Skeletal muscle tissue (tissue), 4 donors: ENCODE measurements around the gene ASCL2. TPM values are rescaled to one million over a fixed set of nuclear protein-coding genes. Genes with fewer than 3 reads are reported as not detected.

Experiments
- H3K27ac ChIP-seq: one replicate; pipeline ENCODE4 v1.7.0; 2013; ENCODE audit warnings: mild to moderate bottlenecking, low read depth, low read length, inconsistent platforms
- H3K27me3 ChIP-seq, 3 donors: one replicate each; pipeline ENCODE4 v1.7.0; 2013; ENCODE audit warnings: low read length in 3 of 3; ENCODE audit not compliant: control insufficient read depth in 3 of 3, insufficient read depth in 3 of 3
- H3K36me3 ChIP-seq, 3 donors: one replicate each; pipeline ENCODE4 v1.7.0; 2013; ENCODE audit warnings: low read length in 3 of 3; ENCODE audit not compliant: control insufficient read depth in 3 of 3, insufficient read depth in 3 of 3
- H3K4me1 ChIP-seq, 3 donors: one replicate each; pipeline ENCODE4 v1.7.0; 2013; ENCODE audit warnings: low read length in 3 of 3, mild to moderate bottlenecking in 3 of 3; ENCODE audit not compliant: control insufficient read depth in 3 of 3, insufficient read depth in 3 of 3
- H3K4me3 ChIP-seq, 3 donors: one replicate each; pipeline ENCODE4 v1.7.0; 2013; ENCODE audit warnings: low read length in 3 of 3
- H3K9ac ChIP-seq, 3 donors: one replicate each; pipeline ENCODE4 v1.7.0; 2013; ENCODE audit warnings: low read length in 3 of 3, mild to moderate bottlenecking in 3 of 3, moderate library complexity in 2 of 3, low read depth in 1 of 3
- H3K9me3 ChIP-seq, 3 donors: one replicate each; pipeline ENCODE4 v1.7.0; 2013; ENCODE audit warnings: low read length in 3 of 3; ENCODE audit not compliant: control insufficient read depth in 3 of 3
- total RNA-seq: library from RNA; depleted of rRNA; stranded (reverse); fragments of >200 nt; gene quantifications from one replicate; pipeline ENCODE4 v1.2.3, GENCODE V29; 2014
- donor health status: Osteomylitis.

The ASCL2 gene
- total RNA-seq, 1 donor from 2014 or later: not detected

GRCh38 chr11:2314525-2315394, 44.4 kb upstream of the ASCL2 start:
- H3K27me3 ChIP-seq: no peaks in the 10 kb centered on the region
- H3K4me1 ChIP-seq: peaks cover 4 to 14% (median 11%) of the 10 kb centered on the region in 3 donors
- no peak overlapping the region for H3K4me3 ChIP-seq
- H3K9me3 ChIP-seq: peaks cover 2 to 3% (median 2%) of the 10 kb centered on the region in 3 donors
- no peaks in the 10 kb centered on the region for H3K36me3 ChIP-seq
- peak overlapping the region; percentile 23 for H3K27ac ChIP-seq
- H3K9ac ChIP-seq: peak overlapping the region in 2 of 3 donors; percentile 20 to 40

GRCh38 chr11:2314136-2314524, 43.7 kb upstream of the ASCL2 start:
- no peaks in the 10 kb centered on the region for H3K27me3 ChIP-seq
- H3K9ac ChIP-seq: peak overlapping the region in 1 of 3 donors; percentile 40
- peak overlapping the region; percentile 23 for H3K27ac ChIP-seq
- H3K36me3 ChIP-seq: no peaks in the 10 kb centered on the region
- peaks cover 4 to 14% (median 11%) of the 10 kb centered on the region in 3 donors for H3K4me1 ChIP-seq
- no peak overlapping the region for H3K4me3 ChIP-seq
- peaks cover 2 to 3% (median 2%) of the 10 kb centered on the region in 3 donors for H3K9me3 ChIP-seq

- Histone ChIP-seq H3K4me1 (peaks cover 4 to 14% (median 11%) of the 10 kb centered on the region in 3 donors), H3K4me3 (no peak overlapping the region), H3K9me3 (peaks cover 2 to 3% (median 2%) of the 10 kb centered on the region in 3 donors), H3K27me3 (no peaks in the 10 kb centered on the region), H3K36me3 (no peaks in the 10 kb centered on the region), H3K27ac (no peak overlapping the region), H3K9ac (no peak overlapping the region)
Observed at GRCh38 chr11:2313051-2313951, 42.9 kb upstream of the ASCL2 start.

DNA sequence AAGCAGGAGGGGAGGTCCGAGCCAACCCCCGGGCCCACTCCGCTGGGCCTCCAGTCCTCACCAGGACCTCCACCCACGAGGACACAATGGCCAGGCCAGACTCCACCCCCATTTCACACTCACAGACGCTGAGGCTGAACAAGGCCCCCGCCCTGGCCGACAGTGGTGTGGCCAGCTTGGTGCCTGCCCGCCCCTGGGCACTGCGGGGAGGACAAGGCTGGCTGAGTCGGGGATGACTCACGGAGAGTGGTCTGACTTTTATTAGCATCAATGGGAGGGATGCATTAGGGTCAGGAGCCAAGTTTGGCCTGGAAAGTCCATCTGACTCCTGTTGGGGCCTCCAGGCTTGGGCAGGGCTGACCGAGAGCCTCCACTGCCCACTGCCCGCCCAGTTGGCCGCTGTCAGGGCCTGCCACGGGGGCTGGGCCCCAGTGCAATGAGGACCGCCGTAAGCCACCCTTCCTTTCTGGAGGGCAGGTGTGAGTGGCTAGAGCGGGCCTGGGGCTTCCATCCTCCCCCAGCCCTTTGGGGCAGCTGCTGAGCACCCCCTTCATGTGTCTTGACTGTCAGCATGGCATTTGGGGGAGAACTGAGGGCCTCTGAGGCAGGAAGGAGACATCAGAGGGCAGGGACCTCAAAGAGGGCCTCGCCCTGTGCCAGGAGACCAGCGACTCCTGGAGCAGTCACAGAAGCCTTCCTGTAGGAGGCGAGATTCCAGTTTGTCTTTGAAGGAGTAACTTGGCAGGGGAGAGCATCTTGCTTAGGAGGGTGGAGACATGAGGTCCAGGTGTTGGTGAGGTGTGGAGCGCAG, 42.0 kb upstream of the ASCL2 start:
- Histone ChIP-seq H3K4me3 (no peak overlapping the region), H3K27ac (no peak overlapping the region), H3K9ac (peak overlapping the region in 1 of 3 donors; percentile 16), H3K9me3 (no peaks in the 10 kb centered on the region), H3K4me1 (peaks cover 4 to 14% (median 12%) of the 10 kb centered on the region in 3 donors), H3K27me3 (no peaks in the 10 kb centered on the region), H3K36me3 (no peaks in the 10 kb centered on the region)

DNA sequence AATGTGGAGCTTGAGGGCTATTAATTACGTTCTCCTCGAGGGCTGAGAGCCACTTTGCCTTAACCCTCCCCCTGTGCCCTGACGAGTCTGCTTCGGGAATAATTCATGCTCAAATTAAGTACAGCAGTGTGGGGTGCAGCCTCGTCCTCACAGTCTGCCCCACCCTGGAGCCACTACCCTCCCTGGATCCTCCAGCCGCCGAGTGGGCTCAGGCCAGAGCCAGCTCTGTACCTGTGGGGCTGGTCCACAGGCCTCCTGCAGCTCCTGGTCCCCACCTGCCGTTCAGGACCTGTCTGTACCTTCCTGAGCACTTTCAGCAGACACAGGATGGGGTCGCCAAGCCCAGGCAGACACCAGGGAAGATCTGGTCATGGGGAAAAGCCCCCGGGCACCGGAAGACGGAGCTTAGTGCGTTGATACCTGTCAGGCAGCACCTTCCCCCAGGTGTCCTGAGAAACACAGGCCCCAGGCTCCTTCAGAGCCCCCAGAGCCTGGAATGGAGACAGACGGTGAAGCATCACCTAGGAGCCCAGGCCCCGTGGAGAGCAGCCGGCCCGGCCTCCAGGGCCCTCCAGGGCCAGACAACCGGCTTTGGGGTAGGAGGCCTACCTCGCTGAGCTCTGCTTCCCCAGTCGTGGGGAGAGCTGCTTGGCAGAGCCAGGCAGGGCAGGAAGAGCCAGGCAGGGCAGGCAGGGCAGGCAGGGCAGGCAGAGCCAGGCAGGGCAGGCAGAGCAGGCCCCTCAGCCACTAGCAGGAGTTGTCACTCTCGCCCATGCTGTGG, 41.2 kb upstream of the ASCL2 start:
- H3K9ac ChIP-seq: peak overlapping the region in 1 of 3 donors; percentile 16
- H3K27ac ChIP-seq: no peak overlapping the region
- H3K4me1 ChIP-seq: peaks cover 4 to 19% (median 19%) of the 10 kb centered on the region in 3 donors
- H3K9me3 ChIP-seq: no peaks in the 10 kb centered on the region
- no peak overlapping the region for H3K4me3 ChIP-seq
- no peaks in the 10 kb centered on the region for H3K27me3 ChIP-seq
- H3K36me3 ChIP-seq: no peaks in the 10 kb centered on the region

GRCh38 chr11:2310786-2311352, 40.5 kb upstream of the ASCL2 start:
- Histone ChIP-seq H3K27ac (no peak overlapping the region), H3K9ac (no peak overlapping the region)

DNA sequence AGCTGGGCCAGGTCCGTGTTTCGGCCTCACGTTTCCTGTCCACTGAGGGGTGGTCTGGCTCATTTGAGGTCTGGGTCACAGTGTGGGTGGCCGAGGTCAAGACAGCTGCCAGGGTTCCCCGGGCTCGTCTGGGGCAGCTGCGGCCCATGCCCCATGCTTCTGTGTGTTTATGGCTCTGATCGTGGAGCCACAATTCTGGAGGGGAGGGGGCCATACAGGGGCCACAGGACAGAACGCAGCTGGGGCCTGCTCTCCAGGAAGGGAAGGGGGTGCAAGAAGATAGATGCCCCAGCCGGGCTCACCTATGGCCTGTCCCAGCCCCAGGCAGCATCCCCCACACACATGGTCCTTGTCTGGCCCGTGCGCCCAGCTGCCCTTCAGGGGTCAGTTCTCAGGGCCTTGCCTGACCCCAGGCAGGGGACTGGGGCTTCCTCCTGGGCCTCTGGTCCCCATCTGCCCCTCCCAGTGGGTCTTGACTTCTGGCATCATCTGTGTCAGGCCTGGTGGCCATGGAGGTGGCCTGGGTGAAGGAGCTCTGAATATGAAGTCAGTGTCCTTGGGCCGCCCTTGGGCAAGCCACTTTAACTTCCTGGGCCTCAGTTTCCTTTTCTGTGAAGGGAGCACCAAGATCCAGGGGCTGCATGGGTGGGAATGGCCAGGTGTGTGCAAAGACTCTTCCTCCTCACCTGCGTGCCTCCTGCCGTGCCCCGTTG, 39.8 kb upstream of the ASCL2 start:
- no peaks in the 10 kb centered on the region for H3K9me3 ChIP-seq
- H3K27ac ChIP-seq: no peak overlapping the region
- H3K9ac ChIP-seq: no peak overlapping the region
- H3K27me3 ChIP-seq: no peaks in the 10 kb centered on the region
- H3K4me3 ChIP-seq: no peak overlapping the region
- H3K36me3 ChIP-seq: no peaks in the 10 kb centered on the region
- peaks cover 13 to 30% (median 28%) of the 10 kb centered on the region in 3 donors for H3K4me1 ChIP-seq

More at GRCh38 chr11:2310786-2311352, 40.5 kb upstream of the ASCL2 start:
- H3K4me3 ChIP-seq: no peak overlapping the region
- H3K27me3 ChIP-seq: no peaks in the 10 kb centered on the region
- no peaks in the 10 kb centered on the region for H3K36me3 ChIP-seq
- peaks cover 7 to 25% (median 24%) of the 10 kb centered on the region in 3 donors for H3K4me1 ChIP-seq
- H3K9me3 ChIP-seq: no peaks in the 10 kb centered on the region

DNA sequence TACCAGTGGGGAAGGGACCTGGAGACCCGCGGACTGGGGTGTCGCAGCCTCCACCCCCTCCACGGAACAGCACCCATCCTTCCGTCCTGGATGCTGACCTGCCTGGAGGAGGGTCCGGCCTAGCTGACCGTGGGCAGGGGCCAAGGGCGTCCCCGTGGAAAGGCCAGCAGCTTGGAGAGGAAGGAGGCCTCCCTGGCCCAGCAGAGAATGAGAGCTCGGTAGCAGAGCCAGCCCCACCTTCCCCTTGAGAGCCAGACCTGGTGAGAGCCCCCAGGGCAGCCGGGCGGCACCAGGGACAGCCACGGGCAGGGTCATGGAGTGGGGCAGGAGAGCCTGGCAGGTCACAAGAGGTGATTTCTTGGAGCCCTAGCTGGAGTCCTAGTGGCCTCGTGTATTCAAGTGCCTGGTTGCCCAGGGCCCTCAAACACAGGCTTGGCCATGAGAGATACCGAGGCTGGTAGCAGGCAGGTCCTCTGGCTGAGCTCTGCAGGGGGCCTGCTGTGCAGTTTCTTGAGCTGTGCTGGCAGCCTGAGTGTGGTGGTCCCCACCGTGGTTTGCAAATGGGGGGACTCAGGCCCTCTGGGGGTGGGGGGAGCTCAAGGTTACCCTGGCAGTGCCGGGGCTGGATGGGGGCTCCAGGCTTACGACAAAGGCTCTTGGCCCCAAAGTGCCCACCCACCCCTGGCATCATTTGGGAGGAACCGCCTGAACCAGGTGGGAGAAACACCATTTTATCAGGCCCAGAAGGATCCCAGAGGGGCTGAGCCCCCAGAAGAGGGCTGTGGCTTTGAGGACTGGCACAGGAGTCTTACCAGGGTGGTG, 39.1 kb upstream of the ASCL2 start:
- Histone ChIP-seq H3K27ac (no peak overlapping the region), H3K4me3 (no peak overlapping the region), H3K27me3 (no peaks in the 10 kb centered on the region), H3K9ac (no peak overlapping the region), H3K36me3 (no peaks in the 10 kb centered on the region), H3K4me1 (peaks cover 9 to 27% (median 25%) of the 10 kb centered on the region in 3 donors), H3K9me3 (no peaks in the 10 kb centered on the region)
